Stimulated activated CD8-positive, alpha-beta memory T cell treated with anti-CD3 and anti-CD28 coated beads, Interleukin-15, amount 100 ng/mL, for 4 hours (primary cell): ENCODE data around the gene FGF14.
"Not testable (repeated sequence)": the region's sequence is repeated elsewhere in the genome, so short reads cannot be mapped to it uniquely, and the experiment has no call there.

Experiments used
- DNase-seq, 2 donors: peaks; one replicate each; pipeline ENCODE4 v3.0.0-alpha.2; 2020; ENCODE audit warnings: low read depth in 2 of 2

The FGF14 gene

DNA sequence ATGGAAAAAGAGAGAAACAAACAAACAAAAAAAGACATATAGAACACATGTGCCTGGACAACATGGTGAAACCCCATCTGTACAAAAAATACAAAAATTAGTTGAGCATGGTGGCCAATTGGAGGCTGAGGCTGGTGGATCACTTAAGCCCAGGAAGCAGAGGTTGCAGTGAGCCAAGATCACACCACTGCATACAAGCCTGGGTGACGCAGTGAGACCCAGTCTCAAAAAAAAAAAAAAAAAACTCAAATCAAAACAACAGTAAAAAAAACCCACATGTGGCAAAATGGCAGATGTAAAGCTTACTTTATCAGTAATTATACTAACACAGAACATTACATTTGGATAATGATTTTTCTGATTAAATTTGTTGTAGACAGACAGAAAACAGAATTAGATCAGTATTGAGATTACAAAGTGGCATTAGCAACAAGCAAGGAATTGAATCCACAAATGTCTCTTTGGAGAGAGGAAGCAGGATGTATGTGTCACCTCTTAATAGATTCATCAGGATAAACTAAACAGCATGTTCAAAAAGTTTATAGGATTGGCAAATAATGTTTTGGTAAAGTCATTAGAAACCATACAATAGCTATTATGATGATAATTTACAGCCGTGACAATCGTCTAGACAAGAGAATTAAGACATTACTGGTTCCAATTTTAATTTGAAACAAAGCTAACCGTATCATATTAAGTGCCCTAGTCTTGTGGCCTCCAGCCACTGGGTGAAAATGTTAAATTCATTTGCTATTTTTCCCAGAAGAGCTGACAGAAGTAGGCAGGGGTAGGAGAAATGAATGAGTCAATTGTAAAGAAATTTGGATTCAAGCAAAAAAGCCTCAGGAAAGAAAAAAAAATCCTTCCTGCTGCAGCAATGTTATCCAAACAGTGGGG is 206.0 kb downstream of the FGF14 start:
- no peak for DNase-seq

- DNase-seq = no peak
These were observed 209.0 kb downstream of the FGF14 start for GRCh38 chr13:102192858-102193257.

DNA sequence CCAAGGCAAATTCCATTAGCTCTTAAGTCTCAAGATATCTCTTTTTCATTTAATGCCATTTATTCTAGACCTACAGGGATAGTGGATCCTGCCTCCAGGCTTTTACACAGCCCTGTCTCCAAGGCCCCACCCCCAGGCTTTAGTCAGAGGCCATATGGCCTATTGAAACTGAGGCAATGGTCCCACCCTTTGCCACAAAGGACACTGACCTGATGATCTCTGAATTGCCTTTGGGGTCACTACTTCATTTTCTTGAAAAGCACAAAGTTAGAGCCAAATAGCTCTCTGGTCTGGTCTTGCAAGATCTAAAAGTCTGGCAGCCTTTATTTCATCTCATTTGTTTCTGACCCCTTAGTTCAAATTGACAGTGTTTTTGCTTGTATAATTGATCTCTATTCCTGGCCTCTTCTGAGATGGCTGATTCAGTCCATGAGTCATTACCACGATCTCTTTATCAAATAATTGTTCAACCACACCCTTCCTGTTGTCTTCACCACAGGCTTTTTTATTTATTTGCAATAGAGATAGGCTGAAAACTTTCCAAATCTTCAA is 209.8 kb downstream of the FGF14 start:
- DNase-seq = no peak

DNA sequence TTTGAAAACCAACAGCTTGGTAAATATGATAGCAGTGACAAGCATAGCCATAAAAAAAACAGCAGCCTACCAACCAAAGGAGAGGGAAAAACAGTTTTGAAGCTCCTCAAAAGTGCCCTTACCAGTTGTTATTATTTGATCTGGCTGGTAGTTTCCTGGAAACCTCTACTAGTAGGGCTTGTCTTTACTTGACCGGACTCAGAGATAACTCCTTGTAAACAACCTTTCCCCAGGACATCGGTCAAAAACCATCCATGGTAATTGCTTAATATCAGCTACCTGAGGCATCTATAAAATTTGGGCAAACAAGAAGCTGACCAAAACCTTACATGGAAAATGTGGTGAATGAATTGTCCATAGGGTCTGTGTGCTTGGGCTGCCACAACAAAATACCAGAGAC is 210.9 kb downstream of the FGF14 start:
- no peak for DNase-seq

DNA sequence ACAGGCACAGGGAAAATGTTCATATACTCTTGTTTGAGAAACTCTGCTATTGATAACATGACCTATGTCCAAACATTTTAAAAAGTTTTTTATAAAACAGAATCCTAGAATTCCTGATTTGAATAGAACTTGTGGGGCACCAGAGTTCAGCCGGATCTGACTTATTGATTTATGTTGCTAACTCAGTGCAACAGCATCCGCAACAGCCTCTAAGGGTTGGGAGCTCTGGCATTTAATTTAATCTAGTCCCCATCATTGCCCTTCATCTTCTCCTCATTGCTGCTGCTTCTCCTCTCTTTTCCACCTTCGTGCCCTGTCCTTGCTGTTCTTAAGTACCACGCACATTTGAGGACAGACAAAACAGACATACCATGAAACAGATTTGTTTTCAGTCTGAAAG is 214.5 kb downstream of the FGF14 start:
- DNase-seq = no peak

GRCh38 chr13:102185375-102185984 is 216.4 kb downstream of the FGF14 start:
- no peak for DNase-seq

DNA sequence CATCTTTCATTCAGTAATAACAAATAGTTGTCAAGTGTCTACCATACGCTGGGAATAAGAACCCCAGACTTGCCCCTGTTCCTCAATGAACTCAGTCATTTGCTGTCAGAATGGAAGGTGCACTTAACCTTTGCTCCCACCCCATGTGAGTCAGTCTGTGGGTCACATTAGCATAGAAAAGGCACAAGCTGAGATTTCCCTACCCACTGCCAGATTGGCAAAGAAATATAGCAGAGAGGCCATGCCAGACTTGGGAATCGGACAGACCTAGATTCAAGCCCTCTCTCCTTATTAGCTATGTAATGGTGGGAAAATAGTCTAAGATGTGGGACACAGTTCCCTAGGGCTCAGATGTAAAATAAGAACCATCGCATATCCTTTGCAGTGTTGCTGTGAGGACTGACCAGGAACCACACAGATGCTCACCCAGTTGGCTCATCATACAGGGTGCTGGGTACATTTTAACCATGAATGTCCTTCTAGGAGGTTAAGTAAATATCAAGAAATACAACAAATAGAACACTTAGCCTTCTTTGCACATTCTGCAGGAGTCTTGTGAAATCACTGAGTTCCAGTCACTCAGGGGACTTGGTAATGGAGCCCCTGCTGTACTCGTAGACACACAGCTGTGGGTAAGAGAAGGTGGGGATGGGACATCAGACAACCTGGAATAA is 218.2 kb downstream of the FGF14 start:
- no peak for DNase-seq

DNA sequence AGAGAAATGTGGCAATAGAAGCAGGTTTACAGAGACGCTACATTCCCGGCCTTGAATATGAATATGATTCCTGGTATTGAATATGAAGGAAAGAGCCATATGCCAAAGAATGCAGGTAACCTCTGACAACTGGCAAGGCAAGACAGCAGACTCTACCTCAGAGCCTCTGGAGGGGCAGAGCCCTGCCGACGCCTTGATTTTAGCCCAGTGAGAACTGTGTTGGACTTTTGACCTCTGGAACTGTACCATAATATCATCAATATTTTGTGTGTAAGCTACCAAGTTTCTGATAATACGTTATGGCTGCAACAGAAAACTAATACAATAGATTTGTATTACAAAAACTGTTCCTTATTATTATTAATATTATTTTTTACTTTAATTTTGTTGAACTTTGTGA is 219.7 kb downstream of the FGF14 start:
- no peak for DNase-seq

- no peak for DNase-seq
These were observed 224.4 kb downstream of the FGF14 start for GRCh38 chr13:102177431-102177830.

DNA sequence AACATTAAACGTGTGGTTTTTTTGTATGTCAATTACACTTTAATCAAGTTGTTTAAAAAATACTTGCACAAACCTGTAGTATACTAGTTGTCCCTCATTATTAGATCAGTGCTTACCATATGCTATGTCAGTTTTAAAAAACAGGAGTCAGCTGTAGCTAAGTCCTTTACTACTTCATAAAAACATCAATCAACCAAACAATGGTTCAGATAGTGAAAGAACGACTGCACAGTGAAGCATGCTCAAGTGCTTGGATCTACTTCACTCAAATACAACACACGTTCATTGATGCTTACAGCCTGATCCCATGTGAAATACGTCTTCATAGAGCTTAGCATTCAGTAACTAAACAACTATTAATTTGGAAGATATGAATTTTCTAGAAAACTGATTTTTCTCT is 225.0 kb downstream of the FGF14 start:
- DNase-seq = no peak

GRCh38 chr13:102172406-102172805 is 229.4 kb downstream of the FGF14 start:
- no peak for DNase-seq

GRCh38 chr13:102170305-102170704 is 231.5 kb downstream of the FGF14 start:
- no peak for DNase-seq

DNA sequence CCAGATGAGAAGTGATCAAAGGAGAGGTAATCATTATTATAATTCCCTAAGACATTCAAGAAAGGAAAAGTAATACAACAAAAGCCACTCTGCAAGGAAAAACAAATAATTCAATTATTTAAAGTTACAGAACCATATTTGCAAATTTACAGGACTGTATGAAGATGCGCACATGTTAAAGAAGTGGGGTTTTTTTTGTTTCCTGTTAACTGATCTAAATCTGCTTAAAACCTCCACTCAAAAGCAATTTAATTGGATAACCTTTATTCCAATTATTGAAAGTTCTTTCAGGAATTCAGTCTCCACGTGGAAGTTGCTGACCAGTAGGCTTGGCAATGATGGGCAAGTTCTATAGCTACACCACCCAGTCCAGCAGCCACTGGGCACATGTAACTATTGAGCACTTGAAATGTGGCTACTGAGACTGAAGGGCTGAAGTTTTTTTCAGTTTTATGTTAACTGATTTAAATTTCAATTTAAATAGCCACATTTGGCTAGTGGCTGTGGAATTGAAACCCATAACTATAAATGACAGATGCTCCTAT is 232.3 kb downstream of the FGF14 start:
- no peak for DNase-seq

- DNase-seq = no peak
These were observed 249.1 kb downstream of the FGF14 start for GRCh38 chr13:102152790-102153189.

DNA sequence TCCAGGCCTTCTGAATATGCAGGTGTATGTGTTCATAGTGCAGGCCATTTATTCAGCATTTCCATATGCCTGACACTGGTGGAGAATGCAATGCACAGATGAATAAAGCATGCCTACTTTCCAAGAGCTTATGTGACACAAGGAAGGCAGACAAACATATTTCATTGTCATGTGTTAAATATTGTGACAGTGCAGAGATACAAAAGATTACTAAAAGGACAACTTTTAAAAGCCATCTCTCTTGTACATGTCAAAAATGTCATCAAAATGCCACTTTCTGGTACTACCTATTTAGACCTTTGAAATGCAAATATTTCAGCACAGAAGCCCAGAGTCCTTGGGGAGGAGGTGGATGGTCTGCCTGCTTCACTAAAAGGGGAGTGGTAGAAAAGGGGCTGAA is 254.5 kb downstream of the FGF14 start:
- no peak for DNase-seq

- no peak for DNase-seq
These were observed 256.1 kb downstream of the FGF14 start for GRCh38 chr13:102145750-102146149.

- no peak for DNase-seq
These were observed 259.4 kb downstream of the FGF14 start for GRCh38 chr13:102142473-102142826.

DNA sequence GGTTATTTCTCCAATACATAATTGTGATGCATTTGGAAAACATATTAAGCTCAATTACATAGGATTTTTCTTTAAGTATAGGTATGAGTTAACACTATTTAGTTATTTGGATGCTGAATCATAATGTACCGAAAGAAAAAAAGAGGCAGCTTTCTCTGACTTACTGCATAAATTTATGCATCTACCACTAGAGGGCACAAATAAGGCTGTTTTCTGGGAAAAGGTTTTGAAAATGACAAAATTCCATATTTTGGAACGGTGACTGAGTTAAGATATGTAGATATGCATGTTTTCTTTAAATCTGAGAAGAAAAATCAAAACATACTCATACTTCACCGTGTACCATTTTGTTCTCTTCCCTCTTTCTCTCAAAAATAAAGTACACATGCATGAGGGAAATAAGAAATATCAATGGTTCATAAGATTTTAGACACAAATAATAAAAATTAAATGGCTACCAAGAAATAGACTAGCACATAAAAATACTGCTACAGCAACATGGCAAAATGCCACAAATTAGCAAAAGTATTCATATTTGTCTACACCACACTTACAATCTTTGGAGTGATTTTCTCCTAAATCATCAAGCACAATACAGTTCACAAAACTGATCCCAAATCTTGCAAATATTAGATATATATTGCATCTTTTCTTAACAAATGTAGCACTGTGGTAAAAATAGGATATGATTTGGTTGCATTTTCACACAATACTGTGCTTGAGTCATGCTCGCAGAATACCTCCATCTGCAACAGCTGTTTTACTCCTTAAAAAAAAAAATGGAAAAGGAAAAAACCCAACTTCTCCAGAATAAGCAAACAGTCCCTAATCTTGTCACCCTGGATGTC is 260.0 kb downstream of the FGF14 start:
- no peak for DNase-seq

GRCh38 chr13:102139626-102140025 is 262.2 kb downstream of the FGF14 start:
- no peak for DNase-seq

- no peak for DNase-seq
These were observed 263.1 kb downstream of the FGF14 start for GRCh38 chr13:102138635-102139190.

DNA sequence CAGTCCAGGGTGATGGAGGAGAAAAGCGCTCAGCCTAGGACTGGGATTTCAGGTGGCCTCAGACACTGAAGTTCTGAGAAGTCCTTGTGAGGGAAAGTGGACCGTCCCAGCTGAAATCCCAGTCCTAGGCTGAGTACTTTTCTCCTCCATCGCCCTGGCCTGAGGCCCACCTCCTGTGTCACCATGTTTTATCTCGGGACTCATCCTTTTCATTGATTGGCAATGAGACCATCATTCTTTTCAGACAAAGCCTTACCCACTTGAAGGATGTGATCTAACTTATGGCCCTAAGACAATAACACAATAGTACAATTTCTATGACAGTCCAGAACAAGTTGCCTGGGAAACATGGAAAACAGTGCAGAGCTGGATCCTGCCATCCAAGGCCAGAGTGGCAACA is 263.9 kb downstream of the FGF14 start:
- not testable (repeated sequence) for DNase-seq
